ENCODE data around the gene ADK.

DNA sequence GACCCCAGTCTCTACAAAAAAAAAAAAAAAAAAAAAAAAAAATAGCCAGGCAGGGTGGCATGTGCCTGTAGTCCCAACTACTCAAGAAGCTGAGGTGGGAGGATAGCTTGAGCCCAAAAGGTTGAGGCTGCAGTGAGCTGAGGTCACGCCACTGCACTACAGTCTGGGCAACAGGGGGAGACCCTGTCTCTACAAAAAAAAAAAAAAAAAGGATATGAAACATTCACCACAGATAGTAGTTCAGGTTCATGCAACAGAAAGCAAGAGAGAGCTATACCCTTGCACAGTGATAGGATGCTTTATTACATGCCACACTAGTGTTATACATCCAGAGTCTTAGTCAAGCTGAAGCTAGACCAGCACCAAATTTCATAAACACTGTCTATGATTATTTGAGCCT, 526.9 kb downstream of the ADK start:
- TF ChIP-seq, protein P1, sequence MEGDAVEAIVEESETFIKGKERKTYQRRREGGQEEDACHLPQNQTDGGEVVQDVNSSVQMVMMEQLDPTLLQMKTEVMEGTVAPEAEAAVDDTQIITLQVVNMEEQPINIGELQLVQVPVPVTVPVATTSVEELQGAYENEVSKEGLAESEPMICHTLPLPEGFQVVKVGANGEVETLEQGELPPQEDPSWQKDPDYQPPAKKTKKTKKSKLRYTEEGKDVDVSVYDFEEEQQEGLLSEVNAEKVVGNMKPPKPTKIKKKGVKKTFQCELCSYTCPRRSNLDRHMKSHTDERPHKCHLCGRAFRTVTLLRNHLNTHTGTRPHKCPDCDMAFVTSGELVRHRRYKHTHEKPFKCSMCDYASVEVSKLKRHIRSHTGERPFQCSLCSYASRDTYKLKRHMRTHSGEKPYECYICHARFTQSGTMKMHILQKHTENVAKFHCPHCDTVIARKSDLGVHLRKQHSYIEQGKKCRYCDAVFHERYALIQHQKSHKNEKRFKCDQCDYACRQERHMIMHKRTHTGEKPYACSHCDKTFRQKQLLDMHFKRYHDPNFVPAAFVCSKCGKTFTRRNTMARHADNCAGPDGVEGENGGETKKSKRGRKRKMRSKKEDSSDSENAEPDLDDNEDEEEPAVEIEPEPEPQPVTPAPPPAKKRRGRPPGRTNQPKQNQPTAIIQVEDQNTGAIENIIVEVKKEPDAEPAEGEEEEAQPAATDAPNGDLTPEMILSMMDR (IDR thresholded peaks at IDR 0.05), result no peak
- TF ChIP-seq POLR2A (IDR thresholded peaks at IDR 0.05), result no peak

All from breast epithelium (tissue), 3 donors.